B cell (primary cell): Measurements from ENCODE around the gene SMC6. TPM values are rescaled to one million over a fixed set of nuclear protein-coding genes. Genes with fewer than 3 reads are reported as not detected.
A peak's percentile ranks its signal among the peaks of the same experiment; 100 is the strongest.

Experiments
- ATAC-seq: fragments of 200-7000 bp; cut with Tn5 transposase; one replicate; pipeline ENCODE4 v1.10.0; 2021; ENCODE audit warnings: low read depth, mild to moderate bottlenecking, moderate number of reproducible peaks, moderate library complexity
- CTCF ChIA-PET: fragments of 350-600 bp; sonication (Branson Sonifier 250); formaldehyde crosslinking; loops from one replicate; lab custom pipeline; 2021; ENCODE audit warnings: antibody characterized with exemption, inconsistent platforms; lab: Charles Lee
- POLR2A ChIA-PET: fragments of 350-600 bp; sonication (Branson Sonifier 250); formaldehyde crosslinking; loops from one replicate; lab custom pipeline; 2021; ENCODE audit warnings: antibody characterized with exemption; lab: Charles Lee
- DNase-seq: peaks from one replicate; pipeline ENCODE4 v3.0.0; 2013
- H2AFZ ChIP-seq: 2 replicates; pipeline ENCODE4 v1.6.1; 2012; ENCODE audit warnings: mild to moderate bottlenecking, low read depth, low read length; ENCODE audit not compliant: insufficient read depth, poor library complexity, severe bottlenecking
- H3K27ac ChIP-seq, 2 donors: 1 replicate in 1 of 2; 2 replicates in 1 of 2; pipeline ENCODE4 v1.5.1; 2012 to 2013; ENCODE audit warnings: low read length in 2 of 2, mild to moderate bottlenecking in 2 of 2, moderate library complexity in 1 of 2
- H3K27me3 ChIP-seq, 4 experiments: fragments of 200-600 bp in 1 of 4; sonication (generic) in 1 of 4; replicated peaks in 1 of 4; 1 replicate in 2 of 4; 2 replicates in 2 of 4; pipeline versions ENCODE4 v1.6.1 to v1.7.0; 2013 to 2016; ENCODE audit warnings: low read length in 3 of 4, mild to moderate bottlenecking in 2 of 4, mixed read lengths in 1 of 4, moderate library complexity in 1 of 4; ENCODE audit not compliant: insufficient read depth in 4 of 4, control insufficient read depth in 3 of 4; ENCODE audit errors: control extremely low read depth in 1 of 4
- H3K36me3 ChIP-seq, 2 experiments: replicated peaks in 1 of 2; 1 replicate in 1 of 2; 2 replicates in 1 of 2; pipeline versions ENCODE4 v1.6.1 to v1.7.1; 2013; ENCODE audit warnings: low read length in 1 of 2; ENCODE audit not compliant: insufficient read depth in 2 of 2, control insufficient read depth in 1 of 2; ENCODE audit errors: control extremely low read depth in 1 of 2, extremely low read depth in 1 of 2
- H3K4me1 ChIP-seq, 2 donors: fragments of 200-600 bp in 1 of 2; sonication (generic) in 1 of 2; 1 replicate in 1 of 2; 2 replicates in 1 of 2; pipeline versions ENCODE4 v1.5.1 to v1.6.1; 2013 to 2017; ENCODE audit warnings: low read length in 2 of 2; ENCODE audit not compliant: control insufficient read depth in 2 of 2, insufficient read depth in 2 of 2
- H3K4me2 ChIP-seq: replicated peaks from 2 replicates; pipeline ENCODE3; 2012; ENCODE audit warnings: mild to moderate bottlenecking, low read depth, low read length; ENCODE audit not compliant: poor library complexity, severe bottlenecking
- H3K4me3 ChIP-seq, 5 experiments: fragments of 200-600 bp in 1 of 5; sonication (generic) in 1 of 5; 1 replicate in 3 of 5; 2 replicates in 2 of 5; pipeline versions ENCODE4 v1.5.1 to v1.7.0; 2011 to 2016; ENCODE audit warnings: low read length in 4 of 5, mild to moderate bottlenecking in 4 of 5, low read depth in 2 of 5, control low read depth in 1 of 5, moderate library complexity in 1 of 5; ENCODE audit not compliant: insufficient read depth in 1 of 5; ENCODE audit errors: control extremely low read depth in 1 of 5, extremely low read depth in 1 of 5
- H3K79me2 ChIP-seq: fragments of 200-600 bp; sonication (generic); one replicate; pipeline ENCODE4 v1.6.0; 2016; ENCODE audit warnings: low read length; ENCODE audit not compliant: control insufficient read depth, insufficient read depth
- H3K9ac ChIP-seq: fragments of 200-600 bp; sonication (generic); 2 replicates; pipeline ENCODE4 v1.6.1; 2017; ENCODE audit warnings: mild to moderate bottlenecking, low read length, moderate library complexity
- H3K9me3 ChIP-seq, 3 donors: one replicate each; pipeline versions ENCODE4 v1.6.1 to v1.7.1; 2013; ENCODE audit warnings: low read length in 2 of 3; ENCODE audit not compliant: control insufficient read depth in 2 of 3, insufficient read depth in 1 of 3; ENCODE audit errors: control extremely low read depth in 1 of 3
- H4K20me1 ChIP-seq: 2 replicates; pipeline ENCODE4 v1.6.0; 2012; ENCODE audit warnings: mild to moderate bottlenecking, low read length; ENCODE audit not compliant: insufficient read depth, control insufficient read depth, poor library complexity, severe bottlenecking
- H3K27ac Mint-ChIP-seq: one replicate; pipeline ENCODE4 v1.8.0; 2021; ENCODE audit warnings: mixed read lengths
- H3K27me3 Mint-ChIP-seq: one replicate; pipeline ENCODE4 v1.8.0; 2021; ENCODE audit warnings: mixed read lengths
- H3K4me1 Mint-ChIP-seq: one replicate; pipeline ENCODE4 v1.8.0; 2021; ENCODE audit warnings: mixed read lengths
- H3K4me3 Mint-ChIP-seq: one replicate; pipeline ENCODE4 v1.8.0; 2021; ENCODE audit warnings: mixed read lengths
- H3K9me3 Mint-ChIP-seq: one replicate; pipeline ENCODE4 v1.8.0; 2022; ENCODE audit warnings: mixed read lengths; ENCODE audit not compliant: insufficient read depth
- EZH2 ChIP-seq: IDR thresholded peaks from 2 replicates; pipeline ENCODE4 v1.6.1; 2012; ENCODE audit warnings: borderline replicate concordance, low read depth, mild to moderate bottlenecking, moderate library complexity, low read length; ENCODE audit not compliant: insufficient read depth, poor library complexity, severe bottlenecking
- WGBS: methylation state at CpG from one replicate; pipeline ENCODE4 v1.1.5; 2013; ENCODE audit warnings: missing lambda C conversion rate; ENCODE audit not compliant: insufficient coverage; 5-methylcytosine and 5-hydroxymethylcytosine counted together
- intact Hi-C: fragments of 100-400 bp; cut with micrococcal nuclease; formaldehyde crosslinking; loops from one replicate; pipeline ENCODE4 v1.10.0; 2022
- polyA plus RNA-seq: library from polyadenylated mRNA; depleted of rRNA; stranded (reverse); fragments of >200 nt; gene quantifications from 2 replicates; pipeline ENCODE4 v1.2.3, GENCODE V29; 2012
- total RNA-seq, 2 donors: library from RNA; stranded (reverse); fragments of 120-200 nt in 1 of 2; gene quantifications; 1 replicate in 1 of 2; 2 replicates in 1 of 2; pipeline versions ENCODE4 v1.2.3 to v1.2.4, GENCODE V29; 2013 to 2022
- TF ChIP-seq, protein P1 (sequence below): fragments of 200-600 bp; IDR thresholded peaks from one replicate; pipeline ENCODE4 v1.8.0; 2022; ENCODE audit warnings: antibody characterized with exemption, mild to moderate bottlenecking

Gene SMC6
- total and polyA plus RNA-seq, 2 donors (not counting 1 experiment from before 2014, with no cell fraction given), result 27.2 to 111 TPM

DNA sequence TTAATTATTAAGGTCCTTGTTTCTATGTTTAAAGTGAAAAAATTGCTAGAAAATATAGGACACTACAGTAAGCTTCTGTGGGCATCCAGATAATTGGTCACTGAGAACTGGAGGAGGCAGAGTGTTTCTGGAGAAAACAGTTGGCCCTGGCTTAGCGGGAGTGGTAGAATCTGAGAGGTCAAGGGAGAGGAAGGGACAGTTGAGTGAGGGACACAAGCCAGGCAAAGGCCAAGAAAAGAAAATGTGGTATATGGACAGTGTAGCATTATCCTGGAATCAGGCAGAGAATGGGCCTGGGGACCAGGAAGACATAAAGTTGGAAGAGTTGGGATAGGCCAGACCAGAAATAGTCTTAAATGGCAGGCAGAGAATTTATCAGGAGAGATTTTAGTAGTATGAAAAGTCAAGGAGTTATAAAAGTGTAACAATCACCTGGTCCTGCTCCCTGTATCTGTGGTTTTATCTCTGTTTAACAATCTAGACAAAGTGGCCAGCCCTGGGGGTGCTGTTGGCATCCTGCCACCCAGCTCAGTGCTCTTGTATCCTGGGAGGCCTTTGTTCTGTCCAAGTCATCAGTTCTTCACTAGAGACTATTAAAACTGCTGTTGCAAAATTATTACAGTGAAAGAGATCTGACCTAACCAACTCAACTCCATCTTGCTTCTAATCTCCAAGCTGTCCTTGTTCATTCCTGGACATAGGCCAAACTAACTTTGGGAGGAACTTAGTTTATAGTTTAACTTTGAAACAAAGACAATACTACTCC lies 47.3 kb upstream of the SMC6 start:
- Mint-ChIP-seq H3K27ac (peak overlapping the region; percentile 44), H3K27me3 (no peaks in the 10 kb centered on the region), H3K9me3 (no peaks in the 10 kb centered on the region), H3K4me3 (no peak overlapping the region), H3K4me1 (peaks cover 60% of the 10 kb centered on the region)
- no peak overlapping the region for H3K4me2 ChIP-seq
- no peak overlapping the region for H3K4me3 ChIP-seq
- no peak overlapping the region for H3K9ac ChIP-seq
- no peaks in the 10 kb centered on the region for H3K36me3 ChIP-seq
- ChIA-PET CTCF (interaction anchor here (1.4 to 1.5 kb wide), 2 partner anchors 30 to 50 kb away, joined by 4 to 7 read pairs; no protein-coding TSS in a partner anchor), POLR2A (no interaction called here)
- H3K4me1 ChIP-seq, result peaks cover 47 to 50% of the 10 kb centered on the region in 2 donors
- intact Hi-C loops, result no loop called here
- DNase-seq, result no peak
- H3K27ac ChIP-seq, result no peak overlapping the region
- H4K20me1 ChIP-seq, result no peaks in the 10 kb centered on the region
- 100% methylated on average over 1 of the region's 1 CpG for WGBS
- no peak for ATAC-seq
- no peaks in the 10 kb centered on the region for H3K27me3 ChIP-seq
- no peaks in the 10 kb centered on the region for H3K9me3 ChIP-seq
- H3K79me2 ChIP-seq, result no peaks in the 10 kb centered on the region
- no peak for TF ChIP-seq EZH2
- TF ChIP-seq, protein P1, sequence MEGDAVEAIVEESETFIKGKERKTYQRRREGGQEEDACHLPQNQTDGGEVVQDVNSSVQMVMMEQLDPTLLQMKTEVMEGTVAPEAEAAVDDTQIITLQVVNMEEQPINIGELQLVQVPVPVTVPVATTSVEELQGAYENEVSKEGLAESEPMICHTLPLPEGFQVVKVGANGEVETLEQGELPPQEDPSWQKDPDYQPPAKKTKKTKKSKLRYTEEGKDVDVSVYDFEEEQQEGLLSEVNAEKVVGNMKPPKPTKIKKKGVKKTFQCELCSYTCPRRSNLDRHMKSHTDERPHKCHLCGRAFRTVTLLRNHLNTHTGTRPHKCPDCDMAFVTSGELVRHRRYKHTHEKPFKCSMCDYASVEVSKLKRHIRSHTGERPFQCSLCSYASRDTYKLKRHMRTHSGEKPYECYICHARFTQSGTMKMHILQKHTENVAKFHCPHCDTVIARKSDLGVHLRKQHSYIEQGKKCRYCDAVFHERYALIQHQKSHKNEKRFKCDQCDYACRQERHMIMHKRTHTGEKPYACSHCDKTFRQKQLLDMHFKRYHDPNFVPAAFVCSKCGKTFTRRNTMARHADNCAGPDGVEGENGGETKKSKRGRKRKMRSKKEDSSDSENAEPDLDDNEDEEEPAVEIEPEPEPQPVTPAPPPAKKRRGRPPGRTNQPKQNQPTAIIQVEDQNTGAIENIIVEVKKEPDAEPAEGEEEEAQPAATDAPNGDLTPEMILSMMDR, result no peak
- H2AFZ ChIP-seq, result no peak overlapping the region

DNA sequence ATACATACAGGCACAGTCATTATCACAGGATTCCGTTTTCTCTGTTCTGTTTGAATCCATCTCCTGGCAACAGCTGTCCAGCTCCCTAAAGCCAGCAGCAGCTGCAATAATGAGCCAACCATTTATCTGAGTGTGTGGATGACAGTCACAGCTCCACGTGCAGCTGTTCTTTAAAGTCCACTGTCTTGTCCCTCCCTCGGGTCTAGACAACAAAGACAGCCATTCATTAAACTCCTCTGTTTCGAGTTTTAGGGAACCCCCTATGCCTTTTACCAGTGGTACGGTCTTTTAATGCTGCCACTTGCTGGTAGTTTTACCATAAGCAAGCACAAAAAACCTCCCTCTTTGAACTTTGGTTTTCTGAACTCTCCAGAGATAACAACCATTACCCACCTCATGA lies 46.6 kb upstream of the SMC6 start:
- Histone ChIP-seq H3K36me3 (no peaks in the 10 kb centered on the region), H2AFZ (peak overlapping the region; percentile 34), H3K79me2 (no peaks in the 10 kb centered on the region), H3K9me3 (no peaks in the 10 kb centered on the region), H3K4me1 (peaks cover 40 to 43% of the 10 kb centered on the region in 2 donors), H4K20me1 (no peaks in the 10 kb centered on the region), H3K4me2 (no peak overlapping the region), H3K27ac (no peak overlapping the region), H3K27me3 (no peaks in the 10 kb centered on the region), H3K9ac (no peak overlapping the region), H3K4me3 (no peak overlapping the region)
- WGBS, result 60% methylated on average over 3 of the region's 5 CpGs
- intact Hi-C loops, result no loop called here
- TF ChIP-seq, protein P1, result no peak
- no peak for TF ChIP-seq EZH2
- Mint-ChIP-seq H3K27ac (peak overlapping the region; percentile 51), H3K4me1 (peaks cover 54% of the 10 kb centered on the region), H3K9me3 (no peaks in the 10 kb centered on the region), H3K4me3 (no peak overlapping the region), H3K27me3 (no peaks in the 10 kb centered on the region)
- ATAC-seq, result no peak
- no peak for DNase-seq
- ChIA-PET POLR2A (interaction anchor here (0.5 kb wide), 1 partner anchor 46 kb away, joined by 3 read pairs; the partner anchor contains the start of gene GEN1), CTCF (interaction anchor here (1.0 to 1.5 kb wide), 3 partner anchors 25 to 49 kb away, joined by 3 to 7 read pairs (median 4); no protein-coding TSS in a partner anchor)
